GM23338 (cell line): ENCODE results near the gene DNAJC13. TPM values are rescaled to one million over a fixed set of nuclear protein-coding genes. Genes with fewer than 3 reads are reported as not detected.

Experiments
- ATAC-seq: fragments of 200-7000 bp; cut with Tn5 transposase; 3 replicates; pipeline ENCODE4 v1.9.1; 2020
- DNase-seq: peaks from one replicate; pipeline ENCODE4 v3.0.0-alpha.2; 2015; ENCODE audit warnings: low spot score
- H2AFZ ChIP-seq: fragments of 200-600 bp; sonication (generic); 2 replicates; pipeline ENCODE4 v1.8.0; 2016; ENCODE audit warnings: antibody characterized with exemption, mild to moderate bottlenecking, moderate library complexity
- H3F3A ChIP-seq: fragments of 200-600 bp; sonication (generic); replicated peaks from 2 replicates; pipeline ENCODE4 v1.8.0; 2017; ENCODE audit warnings: antibody characterized with exemption, mixed run types, low read depth
- H3K27ac ChIP-seq: fragments of 200-600 bp; sonication (generic); 2 replicates; pipeline ENCODE4 v1.6.1; 2016; ENCODE audit warnings: low read depth
- H3K27me3 ChIP-seq: fragments of 200-600 bp; sonication (generic); 2 replicates; pipeline ENCODE4 v1.8.0; 2016; ENCODE audit warnings: mild to moderate bottlenecking, mixed run types, moderate library complexity; ENCODE audit not compliant: insufficient read depth
- H3K36me3 ChIP-seq: fragments of 200-600 bp; sonication (generic); 2 replicates; pipeline ENCODE4 v1.8.0; 2016; ENCODE audit warnings: mild to moderate bottlenecking; ENCODE audit not compliant: insufficient read depth
- H3K4me1 ChIP-seq: fragments of 200-600 bp; sonication (generic); 2 replicates; pipeline ENCODE4 v1.8.0; 2016; ENCODE audit warnings: mild to moderate bottlenecking, moderate library complexity; ENCODE audit not compliant: insufficient read depth
- H3K4me2 ChIP-seq: fragments of 200-600 bp; sonication (generic); 2 replicates; pipeline ENCODE4 v1.7.1; 2017; ENCODE audit warnings: mixed run types
- H3K4me3 ChIP-seq: fragments of 200-600 bp; sonication (generic); 2 replicates; pipeline ENCODE4 v1.6.1; 2016; ENCODE audit warnings: mixed run types
- H3K79me2 ChIP-seq: fragments of 200-600 bp; sonication (generic); replicated peaks from 2 replicates; pipeline ENCODE4 v1.8.0; 2017; ENCODE audit warnings: mild to moderate bottlenecking; ENCODE audit not compliant: insufficient read depth
- H3K9me2 ChIP-seq: fragments of 200-600 bp; sonication (generic); 2 replicates; pipeline ENCODE4 v1.8.0; 2017; ENCODE audit not compliant: insufficient read depth
- H4K20me1 ChIP-seq: fragments of 200-600 bp; sonication (generic); replicated peaks from 2 replicates; pipeline ENCODE4 v1.8.0; 2017; ENCODE audit warnings: mild to moderate bottlenecking; ENCODE audit not compliant: insufficient read depth
- H3K27ac Mint-ChIP-seq: 2 replicates; pipeline ENCODE4 v1.8.0; 2020; ENCODE audit warnings: inconsistent platforms, mild to moderate bottlenecking, moderate library complexity, mixed read lengths
- H3K27me3 Mint-ChIP-seq: 3 replicates; pipeline ENCODE4 v1.8.0; 2022; ENCODE audit warnings: low read depth, mild to moderate bottlenecking, moderate library complexity, mixed read lengths, inconsistent platforms; ENCODE audit not compliant: insufficient read depth, poor library complexity
- H3K36me3 Mint-ChIP-seq: 3 replicates; pipeline ENCODE4 v1.8.0; 2021; ENCODE audit warnings: low read depth, mild to moderate bottlenecking, inconsistent platforms, moderate library complexity, mixed read lengths
- H3K4me1 Mint-ChIP-seq: 3 replicates; pipeline ENCODE4 v1.8.0; 2020; ENCODE audit warnings: mild to moderate bottlenecking, inconsistent platforms, mixed read lengths
- H3K4me3 Mint-ChIP-seq: 3 replicates; pipeline ENCODE4 v1.8.0; 2021; ENCODE audit warnings: moderate library complexity, mild to moderate bottlenecking, inconsistent platforms, mixed read lengths
- H3K9me3 Mint-ChIP-seq: 3 replicates; pipeline ENCODE4 v1.8.0; 2020; ENCODE audit warnings: moderate library complexity, mild to moderate bottlenecking, inconsistent platforms, mixed read lengths
- REST ChIP-seq: IDR thresholded peaks from one replicate; pipeline ENCODE4 v1.6.1; 2018; ENCODE audit warnings: antibody characterized with exemption; ENCODE audit not compliant: unreplicated experiment
- ZNF331 ChIP-seq: fragments of 250-450 bp; sonication (Bioruptor Pico); IDR thresholded peaks from 2 replicates; pipeline ENCODE4 v1.5.0; 2020; ENCODE audit warnings: low read depth, mild to moderate bottlenecking, moderate library complexity
- ZNF462 ChIP-seq: fragments of 250-450 bp; sonication (Bioruptor Pico); IDR thresholded peaks from 2 replicates; pipeline ENCODE4 v1.5.0; 2020; ENCODE audit warnings: mild to moderate bottlenecking, moderate library complexity
- polyA plus RNA-seq: library from polyadenylated mRNA; unstranded; fragments of >200 nt; fragmentation: Nextera tagmentation; extraction: Ambion mirVana; gene quantifications from 2 replicates; pipeline ENCODE4 v1.2.1, GENCODE V29; 2016
- total RNA-seq: library from RNA; depleted of rRNA; stranded (reverse); fragments of >200 nt; shearing (Covaris generic); gene quantifications from 2 replicates; pipeline ENCODE4 v1.2.3, GENCODE V29; 2014

DNAJC13 gene
- total and polyA plus RNA-seq, 2 experiments from 2014 or later = 8.3 to 33.6 TPM

GRCh38 chr3:132456571-132456970, 39.3 kb downstream of the DNAJC13 start:
- Histone ChIP-seq H3K4me3 (no peak overlapping the region), H4K20me1 (no peaks in the 10 kb centered on the region), H3K36me3 (peaks cover 39% of the 10 kb centered on the region), H3K4me1 (no peaks in the 10 kb centered on the region), H3K27ac (no peak overlapping the region), H3F3A (no peaks in the 10 kb centered on the region), H3K9me2 (no peaks in the 10 kb centered on the region), H3K4me2 (no peak overlapping the region), H3K27me3 (no peaks in the 10 kb centered on the region), H3K79me2 (no peaks in the 10 kb centered on the region), H2AFZ (no peak overlapping the region)
- Mint-ChIP-seq H3K27me3 (no peaks in the 10 kb centered on the region), H3K9me3 (no peaks in the 10 kb centered on the region), H3K4me3 (no peak overlapping the region), H3K36me3 (peaks cover 49% of the 10 kb centered on the region), H3K27ac (no peak overlapping the region), H3K4me1 (no peaks in the 10 kb centered on the region)
- DNase-seq = no peak
- TF ChIP-seq REST (no peak), ZNF462 (CRISPR knock-in tag) (no peak)
- no peak for ATAC-seq

GRCh38 chr3:132457286-132457685, 40.0 kb downstream of the DNAJC13 start:
- Histone ChIP-seq H2AFZ (no peak overlapping the region), H3K9me2 (no peaks in the 10 kb centered on the region), H3K4me3 (no peak overlapping the region), H3K4me2 (no peak overlapping the region), H3K27me3 (no peaks in the 10 kb centered on the region), H3K79me2 (no peaks in the 10 kb centered on the region), H3K27ac (no peak overlapping the region), H3K36me3 (peaks cover 36% of the 10 kb centered on the region), H3F3A (no peaks in the 10 kb centered on the region), H3K4me1 (no peaks in the 10 kb centered on the region), H4K20me1 (no peaks in the 10 kb centered on the region)
- Mint-ChIP-seq H3K27ac (no peak overlapping the region), H3K9me3 (no peaks in the 10 kb centered on the region), H3K27me3 (no peaks in the 10 kb centered on the region), H3K4me3 (no peak overlapping the region), H3K4me1 (no peaks in the 10 kb centered on the region), H3K36me3 (peaks cover 49% of the 10 kb centered on the region)
- ATAC-seq = no peak
- DNase-seq = no peak
- TF ChIP-seq ZNF331 (CRISPR knock-in tag) = no peak
